Midbrain (tissue), 1 donor: ENCODE data around the gene KRTAP4-6.
"Not testable (repeated sequence)": the region's sequence is repeated elsewhere in the genome, so short reads cannot be mapped to it uniquely, and the experiment has no call there.

ENCODE experiments used
- DNase-seq: peaks from one replicate; lab custom pipeline; 2025; lab: John Stamatoyannopoulos, UW

The KRTAP4-6 gene

GRCh38 chr17:41140360-41141131, at the start of gene KRTAP4-6:
Gene KRTAP4-6, minus strand, starts transcription at chr17:41140544. Its CDS starts 57 bp downstream, at chr17:41140487.
- DNase-seq: no peak

DNA sequence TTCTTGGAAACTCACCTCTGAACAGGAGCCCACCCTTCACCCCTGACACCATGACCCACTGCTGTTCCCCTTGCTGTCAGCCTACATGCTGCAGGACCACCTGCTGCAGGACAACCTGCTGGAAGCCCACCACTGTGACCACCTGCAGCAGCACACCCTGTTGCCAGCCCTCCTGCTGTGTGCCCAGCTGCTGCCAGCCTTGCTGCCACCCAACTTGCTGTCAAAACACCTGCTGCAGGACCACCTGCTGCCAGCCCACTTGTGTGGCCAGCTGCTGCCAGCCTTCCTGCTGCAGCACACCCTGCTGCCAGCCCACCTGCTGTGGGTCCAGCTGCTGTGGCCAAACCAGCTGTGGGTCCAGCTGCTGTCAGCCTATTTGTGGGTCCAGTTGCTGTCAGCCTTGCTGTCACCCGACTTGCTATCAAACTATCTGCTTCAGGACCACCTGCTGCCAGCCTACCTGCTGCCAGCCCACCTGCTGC, 49.5 kb upstream of the KRTAP4-6 start, which contains the start of gene KRTAP9-1:
Gene KRTAP9-1, plus strand, starts transcription at position 51 of the 482 bp plus-strand sequence. Its CDS starts 0 bp downstream, at position 51.
- not testable (repeated sequence) for DNase-seq

DNA sequence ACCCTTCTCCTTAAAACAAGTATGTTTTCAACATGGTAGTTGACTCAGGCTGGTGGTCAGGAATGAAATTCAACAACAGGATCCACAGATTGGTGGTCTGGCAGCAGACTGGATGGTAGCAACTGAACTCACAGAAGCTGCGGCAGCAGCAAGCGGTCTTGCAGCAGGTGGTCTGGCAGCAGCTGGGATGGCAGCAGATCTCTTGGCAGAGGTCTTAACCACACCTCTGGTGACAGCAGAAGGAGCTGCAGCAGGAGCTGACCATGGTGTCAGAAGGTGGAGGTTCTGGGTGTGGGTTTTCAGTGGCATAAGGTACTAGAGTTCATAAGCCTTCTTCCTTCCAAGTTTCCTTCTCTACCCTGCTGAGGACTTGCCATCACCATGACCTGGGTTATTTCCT, 46.5 kb upstream of the KRTAP4-6 start:
- DNase-seq: no peak

DNA sequence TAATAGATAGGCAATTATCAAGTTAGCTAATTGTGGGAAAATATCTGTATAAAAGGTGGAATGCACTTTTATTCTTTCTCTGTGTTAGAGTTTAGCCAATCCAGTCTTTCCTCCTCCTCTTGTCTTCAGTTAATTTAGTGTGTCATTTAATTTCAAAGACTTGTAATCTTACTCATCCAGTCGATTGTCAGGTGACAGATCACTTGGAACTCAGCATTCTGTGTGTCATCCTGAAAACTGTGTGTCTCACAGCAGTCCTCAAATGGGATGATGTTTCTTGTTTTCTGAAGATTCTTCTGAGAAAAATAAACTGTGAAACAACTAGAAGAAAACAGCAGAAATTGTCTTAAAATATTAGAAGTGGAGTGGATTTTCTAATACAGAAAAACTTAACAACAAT, 44.7 kb upstream of the KRTAP4-6 start:
- no peak for DNase-seq

DNA sequence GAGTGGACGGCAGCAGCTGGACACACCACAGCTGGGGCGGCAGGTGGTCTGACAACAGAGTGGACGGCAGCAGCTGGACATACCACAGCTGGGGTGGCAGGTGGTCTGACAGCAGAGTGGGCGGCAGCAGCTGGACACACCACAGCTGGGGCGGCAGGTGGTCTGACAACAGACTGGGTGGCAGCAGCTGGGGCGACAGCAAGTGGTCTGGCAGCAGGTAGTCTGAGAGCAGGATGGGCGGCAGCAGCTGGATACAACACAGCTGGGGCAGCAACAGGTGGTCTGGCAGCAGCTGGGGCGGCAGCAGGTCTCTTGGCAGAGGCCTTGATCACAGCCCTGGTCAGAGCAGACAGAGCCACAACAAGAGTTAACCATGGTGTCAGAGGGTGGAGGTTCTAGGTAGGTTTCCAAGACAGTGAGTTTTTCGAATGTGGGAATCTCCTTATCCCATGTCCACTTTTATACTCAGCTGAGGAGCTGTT, 44.2 kb upstream of the KRTAP4-6 start, which contains the start of gene KRTAP4-1:
Gene KRTAP4-1, minus strand, starts transcription at position 432 of the 482 bp plus-strand sequence. Its CDS starts 57 bp downstream, at position 375.
- no peak for DNase-seq

DNA sequence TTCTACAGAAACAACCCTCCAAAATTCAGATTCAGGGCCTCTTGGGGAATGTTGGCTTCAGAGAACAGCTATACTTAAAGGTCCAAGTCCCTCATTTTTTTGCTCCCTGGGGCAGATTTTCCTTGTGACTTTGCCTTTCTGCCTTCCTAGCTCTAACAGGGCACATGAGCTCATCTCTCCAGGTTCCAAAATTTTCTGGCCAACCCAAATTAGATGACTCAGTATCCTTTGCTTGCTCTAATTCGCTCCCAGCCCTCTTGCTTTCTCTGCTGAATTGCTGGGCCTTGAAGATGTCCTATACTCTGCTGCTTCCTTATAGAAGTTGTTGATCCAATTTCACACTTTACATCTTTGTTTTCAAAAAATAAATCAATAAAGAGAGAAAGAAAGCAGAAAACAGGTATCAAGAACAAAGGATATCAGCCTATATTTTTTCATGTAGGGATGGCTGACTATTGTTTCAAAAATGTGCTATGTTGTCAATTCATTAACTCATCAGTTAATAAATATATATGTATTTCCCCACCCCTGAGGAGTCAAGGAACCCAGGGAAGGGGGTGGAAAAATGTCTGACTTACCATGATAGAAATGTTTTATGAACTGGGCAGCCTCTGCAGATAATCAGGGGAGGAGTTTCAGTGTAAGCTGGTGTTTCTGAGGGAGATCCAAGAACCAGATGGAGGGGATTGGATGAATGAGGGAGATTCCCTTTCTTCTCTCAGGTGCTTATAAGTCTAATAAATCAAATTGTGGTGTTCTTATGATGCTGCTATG, 38.7 kb upstream of the KRTAP4-6 start:
- DNase-seq: no peak

DNA sequence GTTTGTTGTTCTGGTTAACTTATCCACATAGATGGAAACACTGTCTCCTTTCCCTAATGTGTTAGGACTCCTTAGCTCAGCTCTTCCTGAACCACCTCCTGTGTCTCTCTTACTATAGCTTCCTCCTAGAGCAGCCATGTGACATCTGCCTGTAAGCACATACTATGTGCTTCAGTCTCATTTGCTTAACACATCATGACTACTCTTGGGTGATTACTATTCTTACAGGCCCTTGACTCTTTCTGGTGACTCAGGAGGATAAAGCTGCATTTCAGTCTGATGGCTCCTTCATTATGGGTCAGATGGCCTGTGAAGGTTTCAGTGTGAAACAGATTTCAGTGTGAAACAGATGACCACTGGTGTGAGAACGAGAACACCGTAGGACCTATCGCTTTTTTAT, 38.0 kb upstream of the KRTAP4-6 start:
- no peak for DNase-seq

GRCh38 chr17:41177727-41178271, 37.5 kb upstream of the KRTAP4-6 start, which contains the start of gene KRTAP4-2:
Gene KRTAP4-2, minus strand, starts transcription at chr17:41178221. Its CDS starts 57 bp downstream, at chr17:41178164.
- DNase-seq: no peak

DNA sequence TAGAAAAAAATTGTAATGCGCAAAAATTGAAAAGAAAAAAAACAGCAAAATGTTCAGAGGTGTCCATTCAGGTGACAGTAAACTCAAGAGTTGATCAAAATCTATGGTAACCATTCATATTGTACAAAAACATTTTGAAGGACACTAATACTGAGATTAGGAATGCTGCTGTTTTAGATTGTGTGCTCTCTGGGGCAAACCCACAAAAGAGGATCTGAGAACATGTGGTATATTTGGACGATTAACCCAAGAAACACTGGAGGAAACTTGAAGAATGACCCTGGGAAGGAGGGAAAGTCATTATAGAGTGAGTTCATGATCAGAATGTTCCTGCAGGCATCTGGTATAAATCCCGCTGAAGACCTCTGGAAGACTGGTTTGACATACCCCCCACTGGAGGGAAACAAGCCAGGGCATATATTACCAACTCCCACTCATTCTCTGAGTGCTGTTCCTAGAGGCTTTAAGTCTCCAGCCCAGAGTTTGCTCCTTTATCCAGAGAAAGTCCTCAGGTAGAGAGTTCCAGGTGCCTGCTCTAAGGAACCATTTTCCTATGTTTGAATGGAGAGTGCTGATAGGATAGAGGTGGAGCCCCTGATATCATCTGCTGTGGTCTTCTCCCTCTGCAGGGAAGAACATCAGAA, 36.5 kb upstream of the KRTAP4-6 start:
- no peak for DNase-seq

DNA sequence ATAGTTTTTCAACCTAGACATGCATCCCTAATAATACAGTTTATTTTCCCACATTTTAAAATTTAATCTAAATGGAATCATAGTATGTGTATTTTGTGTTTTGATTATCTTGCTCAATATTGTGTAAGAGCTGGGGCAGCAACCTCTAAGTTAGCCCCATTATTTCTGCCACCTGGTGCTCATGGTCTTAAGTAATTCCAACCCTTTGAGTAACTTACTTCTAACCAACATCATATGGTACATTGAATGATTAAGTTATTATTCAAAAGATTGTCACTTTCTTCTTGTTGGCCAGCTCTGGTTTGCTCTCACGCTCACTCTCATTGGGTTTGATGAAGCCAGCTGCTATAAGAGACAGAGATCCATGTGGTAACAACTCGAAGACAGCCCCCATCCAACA, 31.5 kb upstream of the KRTAP4-6 start:
- no peak for DNase-seq

DNA sequence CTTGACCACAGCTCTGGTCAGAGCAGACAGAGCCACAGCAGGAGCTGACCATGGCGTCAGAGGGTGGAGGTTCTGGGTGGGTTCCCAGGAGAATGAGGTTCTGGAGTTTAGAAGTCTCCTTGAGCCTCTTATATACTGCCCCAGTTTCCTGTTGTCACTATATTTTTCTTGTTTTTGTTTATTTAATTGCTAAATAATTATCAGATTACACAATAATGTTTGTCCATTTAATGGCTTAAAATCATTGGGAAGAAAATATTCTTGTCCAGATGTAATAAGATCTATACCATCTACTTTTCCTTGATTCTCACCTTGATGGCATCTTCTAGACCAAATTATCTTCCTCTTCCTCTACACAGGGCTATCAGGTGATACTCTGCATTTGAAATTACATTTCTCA, 27.8 kb upstream of the KRTAP4-6 start, which contains the start of gene KRTAP4-3:
Gene KRTAP4-3, minus strand, starts transcription at position 101 of the 400 bp plus-strand sequence. Its CDS starts 49 bp downstream, at position 52.
- no peak for DNase-seq

DNA sequence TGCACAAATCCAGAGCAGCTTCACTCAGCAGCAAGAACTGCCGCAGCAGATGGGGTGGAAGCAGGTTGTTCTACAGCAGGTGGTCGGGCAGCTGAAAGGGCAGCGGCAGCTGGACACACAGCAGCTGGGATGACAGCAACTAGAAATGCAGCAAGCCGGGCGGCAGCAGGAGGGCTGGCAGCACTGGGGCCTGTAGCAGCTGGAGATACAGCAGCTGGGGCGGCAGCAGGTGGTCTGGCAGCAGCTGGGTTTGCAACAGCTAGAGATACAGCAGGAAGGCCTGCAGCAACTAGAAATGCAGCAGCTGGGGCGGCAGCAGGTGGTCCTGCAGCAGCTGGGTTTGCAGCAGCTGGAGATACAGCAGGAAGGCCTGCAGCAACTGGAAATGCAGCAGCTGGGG, 27.2 kb upstream of the KRTAP4-6 start:
- no peak for DNase-seq

DNA sequence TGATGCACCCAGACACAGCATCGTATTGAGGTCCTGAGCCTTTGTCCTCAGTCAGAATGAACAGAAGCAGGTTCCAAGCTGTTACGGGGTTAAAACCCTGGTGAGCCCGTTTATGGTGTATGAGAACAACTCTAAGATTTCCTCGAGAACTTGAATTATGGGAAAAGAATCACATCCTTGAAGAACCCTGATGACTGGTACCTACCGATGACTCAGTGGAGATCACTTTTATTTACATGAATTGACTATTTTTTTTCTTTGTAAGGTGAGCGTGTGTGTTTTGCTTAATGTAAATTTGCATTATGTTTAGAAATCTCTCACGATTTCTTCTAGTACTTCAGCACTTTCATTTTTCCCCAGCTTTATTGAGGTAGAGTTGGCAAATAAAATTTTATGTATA, 23.5 kb upstream of the KRTAP4-6 start:
- DNase-seq: no peak

DNA sequence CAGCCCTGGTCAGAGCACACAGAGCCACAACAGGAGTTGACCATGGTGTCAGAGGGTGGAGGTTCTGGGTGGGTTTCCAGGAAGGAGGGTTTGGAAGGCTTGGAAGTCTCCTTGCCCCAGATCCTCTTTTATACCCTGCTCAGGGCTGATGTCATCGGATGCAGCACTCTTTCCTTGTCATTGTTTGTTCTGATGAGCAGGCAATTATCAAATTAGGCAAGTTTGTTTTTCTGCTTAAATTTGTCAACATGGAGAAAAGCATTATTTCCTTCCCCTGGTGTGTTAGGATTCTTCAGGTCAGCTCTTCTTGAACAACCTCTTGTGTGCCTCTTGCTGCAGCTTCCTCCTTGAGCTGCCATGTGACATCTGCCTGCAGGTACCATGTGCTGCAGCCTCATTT, 20.3 kb upstream of the KRTAP4-6 start, which contains the start of gene KRTAP4-4:
Gene KRTAP4-4, minus strand, starts transcription at position 101 of the 400 bp plus-strand sequence. Its CDS starts 57 bp downstream, at position 44.
- DNase-seq: no peak

- not testable (repeated sequence) for DNase-seq
Observed at GRCh38 chr17:41160190-41160589, 19.8 kb upstream of the KRTAP4-6 start.

GRCh38 chr17:41153856-41154255, 13.5 kb upstream of the KRTAP4-6 start:
- DNase-seq: no peak

GRCh38 chr17:41151525-41151924, 11.2 kb upstream of the KRTAP4-6 start:
- no peak for DNase-seq

DNA sequence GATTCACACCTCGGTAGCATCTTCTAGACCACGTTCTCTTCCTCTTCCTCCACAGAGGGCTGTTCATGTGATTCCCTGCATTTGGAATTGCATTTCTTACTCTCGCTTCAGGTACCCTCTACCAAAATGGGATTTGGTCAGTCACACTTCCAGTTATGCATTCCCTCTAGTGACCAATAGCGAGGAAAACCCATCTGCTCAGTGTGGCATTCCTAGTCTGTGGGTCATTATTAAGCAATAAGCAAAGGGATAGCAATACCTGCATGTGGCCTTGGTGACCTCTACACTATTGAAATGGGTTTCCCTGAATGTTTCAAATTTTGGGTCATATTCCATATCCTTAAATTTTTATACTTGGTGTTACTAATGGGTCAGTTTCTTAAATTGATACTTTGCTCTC, 9.7 kb upstream of the KRTAP4-6 start:
- no peak for DNase-seq

DNA sequence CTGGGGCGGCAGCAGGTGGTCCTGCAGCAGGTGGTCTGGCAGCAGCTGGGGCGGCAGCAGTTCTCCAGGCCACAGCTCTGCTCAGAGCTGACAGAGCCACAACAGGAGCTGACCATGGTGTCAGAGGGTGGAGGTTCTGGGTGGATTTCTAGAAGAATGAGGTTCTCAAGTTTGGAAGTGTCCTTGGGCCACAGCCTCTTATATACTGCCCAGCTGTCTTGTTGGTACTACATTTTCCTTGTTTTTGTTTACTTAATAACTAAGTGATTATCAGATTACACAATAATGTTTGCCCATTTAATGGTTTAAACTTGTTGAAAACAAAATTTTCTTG, 9.3 kb upstream of the KRTAP4-6 start, which contains the start of gene KRTAP4-5:
Gene KRTAP4-5, minus strand, starts transcription at position 174 of the 334 bp plus-strand sequence. Its CDS starts 58 bp downstream, at position 116.
- DNase-seq: no peak

GRCh38 chr17:41148971-41149651, 8.8 kb upstream of the KRTAP4-6 start:
- DNase-seq: not testable (repeated sequence)
